ENCODE results near the gene ETS1. TPM values are rescaled to one million over a fixed set of nuclear protein-coding genes. Genes with fewer than 3 reads are reported as not detected.

The ETS1 gene
- polyA plus RNA-seq, 4 donors: 5.1 to 31.5 (median 20.9) TPM

- Histone ChIP-seq H3K4me1 (ENCODE audit: control insufficient read depth in 3 of 3, insufficient read depth in 2 of 3, low read depth in 1 of 3, low read length in 2 of 3) (peaks cover 0 to 40% (median 36%) of the 10 kb centered on the region in 3 donors), H3K36me3 (ENCODE audit: control insufficient read depth in 3 of 3, insufficient read depth in 2 of 3, low read depth in 1 of 3, low read length in 3 of 3) (peaks cover 0 to 16% (median 6%) of the 10 kb centered on the region in 3 donors), H3K4me3 (ENCODE audit: low read depth in 1 of 3, low read length in 3 of 3) (no peak overlapping the region), H3K9me3 (ENCODE audit: control insufficient read depth in 2 of 2, insufficient read depth in 1 of 2, low read depth in 1 of 2, low read length in 1 of 2) (no peaks in the 10 kb centered on the region), H3K27ac (ENCODE audit: low read depth in 1 of 3, low read length in 2 of 3) (peak overlapping the region in 1 of 3 donors; percentile 69), H3K27me3 (ENCODE audit: control insufficient read depth in 3 of 3, insufficient read depth in 3 of 3, low read length in 3 of 3) (no peaks in the 10 kb centered on the region)
- FAIRE-seq: no peak
- no peak for DNase-seq
- 66 to 77% (median 68%) methylated on average over 8 of the region's 8 CpGs for WGBS, 3 donors
Measured at GRCh38 chr11:128508770-128509510, 78.4 kb downstream of the ETS1 start.

GRCh38 chr11:128507936-128508335 lies 79.4 kb downstream of the ETS1 start:
- WGBS, 3 donors: 9 to 24% (median 14%) methylated on average over 6 of the region's 6 CpGs
- Histone ChIP-seq H3K36me3 (ENCODE audit: control insufficient read depth in 3 of 3, insufficient read depth in 2 of 3, low read depth in 1 of 3, low read length in 3 of 3) (peaks cover 0 to 16% (median 2%) of the 10 kb centered on the region in 3 donors), H3K9me3 (ENCODE audit: control insufficient read depth in 2 of 2, insufficient read depth in 1 of 2, low read depth in 1 of 2, low read length in 1 of 2) (no peaks in the 10 kb centered on the region), H3K27ac (ENCODE audit: low read depth in 1 of 3, low read length in 2 of 3) (peak overlapping the region in 2 of 3 donors; percentile 60 to 87), H3K4me3 (ENCODE audit: low read depth in 1 of 3, low read length in 3 of 3) (peak overlapping the region in 1 of 3 donors; percentile 9), H3K27me3 (ENCODE audit: control insufficient read depth in 3 of 3, insufficient read depth in 3 of 3, low read length in 3 of 3) (no peaks in the 10 kb centered on the region), H3K4me1 (ENCODE audit: control insufficient read depth in 3 of 3, insufficient read depth in 2 of 3, low read depth in 1 of 3, low read length in 2 of 3) (peaks cover 0 to 40% (median 37%) of the 10 kb centered on the region in 3 donors)
- FAIRE-seq (no peak), DNase-seq (peak in 1 of 2 donors; percentile 67)

GRCh38 chr11:128506999-128507611 lies 80.3 kb downstream of the ETS1 start:
- no peak for FAIRE-seq
- 15 to 19% (median 17%) methylated on average over 12 of the region's 12 CpGs for WGBS, 3 donors
- DNase-seq: peak; percentile 80 to 81
- Histone ChIP-seq H3K4me3 (ENCODE audit: low read depth in 1 of 3, low read length in 3 of 3) (peak overlapping the region in 1 of 3 donors; percentile 9), H3K27me3 (ENCODE audit: control insufficient read depth in 3 of 3, insufficient read depth in 3 of 3, low read length in 3 of 3) (no peaks in the 10 kb centered on the region), H3K4me1 (ENCODE audit: control insufficient read depth in 3 of 3, insufficient read depth in 2 of 3, low read depth in 1 of 3, low read length in 2 of 3) (peaks cover 0 to 48% (median 43%) of the 10 kb centered on the region in 3 donors), H3K9me3 (ENCODE audit: control insufficient read depth in 2 of 2, insufficient read depth in 1 of 2, low read depth in 1 of 2, low read length in 1 of 2) (no peaks in the 10 kb centered on the region), H3K36me3 (ENCODE audit: control insufficient read depth in 3 of 3, insufficient read depth in 2 of 3, low read depth in 1 of 3, low read length in 3 of 3) (peaks cover 0 to 9% (median 0%) of the 10 kb centered on the region in 3 donors), H3K27ac (ENCODE audit: low read depth in 1 of 3, low read length in 2 of 3) (peak overlapping the region; percentile 58 to 87 (median 60))

- peak overlapping the region in 1 of 3 donors; percentile 87 for H3K27ac ChIP-seq (ENCODE audit: low read depth in 1 of 3, low read length in 2 of 3)
- no peak for DNase-seq
- no peak overlapping the region for H3K4me3 ChIP-seq (ENCODE audit: low read depth in 1 of 3, low read length in 3 of 3)
- no peaks in the 10 kb centered on the region for H3K9me3 ChIP-seq (ENCODE audit: control insufficient read depth in 2 of 2, insufficient read depth in 1 of 2, low read depth in 1 of 2, low read length in 1 of 2)
- no peak for FAIRE-seq
- H3K4me1 ChIP-seq (ENCODE audit: control insufficient read depth in 3 of 3, insufficient read depth in 2 of 3, low read depth in 1 of 3, low read length in 2 of 3): peaks cover 0 to 49% (median 44%) of the 10 kb centered on the region in 3 donors
- WGBS, 3 donors: 77 to 88% (median 83%) methylated on average over 15 of the region's 15 CpGs
- no peaks in the 10 kb centered on the region for H3K27me3 ChIP-seq (ENCODE audit: control insufficient read depth in 3 of 3, insufficient read depth in 3 of 3, low read length in 3 of 3)
- H3K36me3 ChIP-seq (ENCODE audit: control insufficient read depth in 3 of 3, insufficient read depth in 2 of 3, low read depth in 1 of 3, low read length in 3 of 3): peaks cover 0 to 9% (median 0%) of the 10 kb centered on the region in 3 donors
Measured at GRCh38 chr11:128506356-128506755, 81.0 kb downstream of the ETS1 start.

- Histone ChIP-seq H3K27me3 (ENCODE audit: control insufficient read depth in 3 of 3, insufficient read depth in 3 of 3, low read length in 3 of 3) (no peaks in the 10 kb centered on the region), H3K4me3 (ENCODE audit: low read depth in 1 of 3, low read length in 3 of 3) (no peak overlapping the region), H3K27ac (ENCODE audit: low read depth in 1 of 3, low read length in 2 of 3) (peak overlapping the region in 1 of 3 donors; percentile 87), H3K4me1 (ENCODE audit: control insufficient read depth in 3 of 3, insufficient read depth in 2 of 3, low read depth in 1 of 3, low read length in 2 of 3) (peaks cover 0 to 49% (median 40%) of the 10 kb centered on the region in 3 donors), H3K9me3 (ENCODE audit: control insufficient read depth in 2 of 2, insufficient read depth in 1 of 2, low read depth in 1 of 2, low read length in 1 of 2) (no peaks in the 10 kb centered on the region), H3K36me3 (ENCODE audit: control insufficient read depth in 3 of 3, insufficient read depth in 2 of 3, low read depth in 1 of 3, low read length in 3 of 3) (peaks cover 0 to 9% (median 0%) of the 10 kb centered on the region in 3 donors)
- DNase-seq (no peak), FAIRE-seq (no peak)
- WGBS, 3 donors: 73 to 86% (median 74%) methylated on average over 12 of the region's 12 CpGs
Measured at GRCh38 chr11:128505449-128506065, 81.8 kb downstream of the ETS1 start.

GRCh38 chr11:128504486-128504885 lies 82.9 kb downstream of the ETS1 start:
- peaks cover 0 to 9% (median 0%) of the 10 kb centered on the region in 3 donors for H3K36me3 ChIP-seq (ENCODE audit: control insufficient read depth in 3 of 3, insufficient read depth in 2 of 3, low read depth in 1 of 3, low read length in 3 of 3)
- WGBS, 3 donors: 88 to 98% (median 91%) methylated on average over 2 of the region's 2 CpGs
- H3K4me3 ChIP-seq (ENCODE audit: low read depth in 1 of 3, low read length in 3 of 3): no peak overlapping the region
- peak overlapping the region in 1 of 3 donors; percentile 36 for H3K27ac ChIP-seq (ENCODE audit: low read depth in 1 of 3, low read length in 2 of 3)
- FAIRE-seq (no peak), DNase-seq (no peak)
- peaks cover 0 to 49% (median 37%) of the 10 kb centered on the region in 3 donors for H3K4me1 ChIP-seq (ENCODE audit: control insufficient read depth in 3 of 3, insufficient read depth in 2 of 3, low read depth in 1 of 3, low read length in 2 of 3)
- H3K9me3 ChIP-seq (ENCODE audit: control insufficient read depth in 2 of 2, insufficient read depth in 1 of 2, low read depth in 1 of 2, low read length in 1 of 2): no peaks in the 10 kb centered on the region
- no peaks in the 10 kb centered on the region for H3K27me3 ChIP-seq (ENCODE audit: control insufficient read depth in 3 of 3, insufficient read depth in 3 of 3, low read length in 3 of 3)

GRCh38 chr11:128503245-128503991 lies 83.9 kb downstream of the ETS1 start:
- H3K27me3 ChIP-seq (ENCODE audit: control insufficient read depth in 3 of 3, insufficient read depth in 3 of 3, low read length in 3 of 3): no peaks in the 10 kb centered on the region
- peak overlapping the region in 1 of 3 donors; percentile 36 for H3K27ac ChIP-seq (ENCODE audit: low read depth in 1 of 3, low read length in 2 of 3)
- DNase-seq: no peak
- no peak overlapping the region for H3K4me3 ChIP-seq (ENCODE audit: low read depth in 1 of 3, low read length in 3 of 3)
- H3K9me3 ChIP-seq (ENCODE audit: control insufficient read depth in 2 of 2, insufficient read depth in 1 of 2, low read depth in 1 of 2, low read length in 1 of 2): no peaks in the 10 kb centered on the region
- FAIRE-seq: no peak
- peaks cover 0 to 9% (median 0%) of the 10 kb centered on the region in 3 donors for H3K36me3 ChIP-seq (ENCODE audit: control insufficient read depth in 3 of 3, insufficient read depth in 2 of 3, low read depth in 1 of 3, low read length in 3 of 3)
- H3K4me1 ChIP-seq (ENCODE audit: control insufficient read depth in 3 of 3, insufficient read depth in 2 of 3, low read depth in 1 of 3, low read length in 2 of 3): peaks cover 0 to 42% (median 40%) of the 10 kb centered on the region in 3 donors
- WGBS, 3 donors: 61 to 77% (median 68%) methylated on average over 8 of the region's 8 CpGs

GRCh38 chr11:128502726-128503125 lies 84.6 kb downstream of the ETS1 start:
- 51 to 78% (median 60%) methylated on average over 4 of the region's 4 CpGs for WGBS, 3 donors
- Histone ChIP-seq H3K27ac (ENCODE audit: low read depth in 1 of 3, low read length in 2 of 3) (peak overlapping the region in 2 of 3 donors; percentile 21 to 36), H3K4me3 (ENCODE audit: low read depth in 1 of 3, low read length in 3 of 3) (no peak overlapping the region), H3K9me3 (ENCODE audit: control insufficient read depth in 2 of 2, insufficient read depth in 1 of 2, low read depth in 1 of 2, low read length in 1 of 2) (no peaks in the 10 kb centered on the region), H3K4me1 (ENCODE audit: control insufficient read depth in 3 of 3, insufficient read depth in 2 of 3, low read depth in 1 of 3, low read length in 2 of 3) (peaks cover 0 to 40% (median 37%) of the 10 kb centered on the region in 3 donors), H3K27me3 (ENCODE audit: control insufficient read depth in 3 of 3, insufficient read depth in 3 of 3, low read length in 3 of 3) (no peaks in the 10 kb centered on the region), H3K36me3 (ENCODE audit: control insufficient read depth in 3 of 3, insufficient read depth in 2 of 3, low read depth in 1 of 3, low read length in 3 of 3) (peaks cover 0 to 9% (median 0%) of the 10 kb centered on the region in 3 donors)
- DNase-seq (no peak), FAIRE-seq (no peak)

Measured in small intestine (tissue), 7 donors.